Left cardiac atrium (tissue), 4 donors: ENCODE data around the gene MAMLD1. TPM values are rescaled to one million over a fixed set of nuclear protein-coding genes. Genes with fewer than 3 reads are reported as not detected.

Experiments used
- ATAC-seq, 2 donors: fragments of 200-7000 bp; cut with Tn5 transposase; one replicate each; pipeline ENCODE4 v1.9.1; 2020; ENCODE audit warnings: mild to moderate bottlenecking in 2 of 2, moderate library complexity in 2 of 2
- DNase-seq: peaks from one replicate; pipeline ENCODE4 v3.0.0-alpha.2; 2020
- intact Hi-C, 2 donors: fragments of 100-400 bp; cut with DNase I; formaldehyde crosslinking; loops; one replicate each; pipeline versions ENCODE4 v1.14.1 to v1.15.1; 2022 to 2023
- total RNA-seq, 2 donors: library from RNA; stranded (reverse); fragmentation: NEBNext Ultra II Directional; extraction: Animal tissue kit (Norgen Biotek cat#: 25700); gene quantifications; one replicate each; pipeline ENCODE4 v1.2.1, GENCODE V29; 2021
- donor health status: DM: no; HTN: yes; CAD: no.
- donor health status: DM: no; HTN: yes; CAD: no; lungs with severe emphysema.
- donor health status: DM: yes; HTN: yes; CAD: no.
- donor health status: Dilated cardiomyopathy.

The MAMLD1 gene
- total RNA-seq, 2 donors from 2014 or later, result 2.7 to 3.2 TPM

GRCh38 chrX:150478496-150479492 is 115.7 kb downstream of the MAMLD1 start:
- ATAC-seq (no peak), DNase-seq (no peak)
- intact Hi-C loops, result no loop called here

- intact Hi-C loops, result loop anchor here in 1 of 2 donors (10.0 kb wide), 1 partner anchor 118 kb away; the partner anchor contains the start of gene MAMLD1
- ATAC-seq (peak in 1 of 2 donors; percentile 81), DNase-seq (no peak)
Measured at GRCh38 chrX:150482537-150483206, 119.6 kb downstream of the MAMLD1 start.

- DNase-seq (no peak), ATAC-seq (no peak)
- intact Hi-C loops, result loop anchor here in 1 of 2 donors (10.0 kb wide), 1 partner anchor 119 kb away; the partner anchor contains the start of gene MAMLD1
Measured at GRCh38 chrX:150483356-150483985, 120.4 kb downstream of the MAMLD1 start.

GRCh38 chrX:150486011-150486410 is 122.9 kb downstream of the MAMLD1 start:
- ATAC-seq, result peak; percentile 47 to 70
- intact Hi-C loops, result loop anchor here (5.0 to 10.0 kb wide), 2 partner anchors 121 to 524 kb away; partner anchors contain the start of gene MAMLD1 (in 1 of the 2)
- peak; percentile 57 for DNase-seq

- intact Hi-C loops, result loop anchor here (5.0 to 10.0 kb wide), 2 partner anchors 123 to 525 kb away; partner anchors contain the start of gene MAMLD1 (in 1 of the 2)
- DNase-seq (no peak), ATAC-seq (no peak)
Measured at GRCh38 chrX:150487369-150488094, 124.4 kb downstream of the MAMLD1 start.

- intact Hi-C loops, result loop anchor here (5.0 to 10.0 kb wide), 2 partner anchors 125 to 527 kb away; partner anchors contain the start of gene MAMLD1 (in 1 of the 2)
- DNase-seq (no peak), ATAC-seq (no peak)
Measured at GRCh38 chrX:150489359-150490015, 126.4 kb downstream of the MAMLD1 start.

GRCh38 chrX:150495496-150495895 is 132.4 kb downstream of the MAMLD1 start:
- ATAC-seq, result no peak
- intact Hi-C loops, result no loop called here
- no peak for DNase-seq

DNA sequence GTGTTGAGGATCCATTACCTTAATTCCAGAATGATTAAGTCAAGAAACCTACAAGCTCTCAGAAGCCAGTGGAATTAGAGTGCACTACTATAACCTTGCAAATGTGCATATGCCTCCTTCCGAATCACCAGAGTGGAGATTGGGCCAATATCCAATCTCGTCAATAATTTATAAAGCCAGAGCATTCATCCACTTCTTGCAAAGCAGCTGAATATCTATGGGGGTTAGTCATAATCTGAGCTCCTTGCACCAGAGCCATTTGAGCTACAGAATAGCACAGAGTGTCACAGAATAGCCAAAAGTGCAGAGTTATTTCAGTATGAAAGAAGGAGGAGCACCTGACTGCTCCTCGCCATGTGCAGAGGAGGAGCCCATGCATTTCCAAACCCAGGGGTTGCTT is 136.1 kb downstream of the MAMLD1 start:
- DNase-seq, result no peak
- ATAC-seq, result no peak
- intact Hi-C loops, result no loop called here

DNA sequence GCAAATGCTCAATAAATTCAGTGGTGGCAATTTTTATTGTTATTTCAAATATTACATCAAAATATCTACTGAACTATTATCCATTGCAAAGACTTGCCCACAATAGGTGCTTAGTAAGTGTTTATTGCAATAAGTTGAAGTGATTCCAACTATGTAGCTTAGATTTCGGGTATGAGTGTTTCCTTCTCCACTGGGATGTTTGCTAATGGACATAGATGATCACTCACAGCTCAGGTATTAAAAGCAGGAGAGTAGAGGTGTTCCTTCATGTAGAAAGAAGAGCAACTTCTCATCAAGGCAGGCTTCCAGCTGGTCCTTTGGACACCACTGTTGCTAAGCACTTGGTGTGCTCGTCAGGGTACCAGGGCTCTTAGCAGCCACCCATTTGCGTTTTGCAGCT is 139.0 kb downstream of the MAMLD1 start:
- intact Hi-C loops, result no loop called here
- ATAC-seq (no peak), DNase-seq (no peak)

- ATAC-seq (no peak), DNase-seq (no peak)
- intact Hi-C loops, result no loop called here
Measured at GRCh38 chrX:150502979-150503897, 140.1 kb downstream of the MAMLD1 start.

- DNase-seq, result no peak
- intact Hi-C loops, result no loop called here
- no peak for ATAC-seq
Measured at GRCh38 chrX:150503898-150504219, 140.7 kb downstream of the MAMLD1 start.

DNA sequence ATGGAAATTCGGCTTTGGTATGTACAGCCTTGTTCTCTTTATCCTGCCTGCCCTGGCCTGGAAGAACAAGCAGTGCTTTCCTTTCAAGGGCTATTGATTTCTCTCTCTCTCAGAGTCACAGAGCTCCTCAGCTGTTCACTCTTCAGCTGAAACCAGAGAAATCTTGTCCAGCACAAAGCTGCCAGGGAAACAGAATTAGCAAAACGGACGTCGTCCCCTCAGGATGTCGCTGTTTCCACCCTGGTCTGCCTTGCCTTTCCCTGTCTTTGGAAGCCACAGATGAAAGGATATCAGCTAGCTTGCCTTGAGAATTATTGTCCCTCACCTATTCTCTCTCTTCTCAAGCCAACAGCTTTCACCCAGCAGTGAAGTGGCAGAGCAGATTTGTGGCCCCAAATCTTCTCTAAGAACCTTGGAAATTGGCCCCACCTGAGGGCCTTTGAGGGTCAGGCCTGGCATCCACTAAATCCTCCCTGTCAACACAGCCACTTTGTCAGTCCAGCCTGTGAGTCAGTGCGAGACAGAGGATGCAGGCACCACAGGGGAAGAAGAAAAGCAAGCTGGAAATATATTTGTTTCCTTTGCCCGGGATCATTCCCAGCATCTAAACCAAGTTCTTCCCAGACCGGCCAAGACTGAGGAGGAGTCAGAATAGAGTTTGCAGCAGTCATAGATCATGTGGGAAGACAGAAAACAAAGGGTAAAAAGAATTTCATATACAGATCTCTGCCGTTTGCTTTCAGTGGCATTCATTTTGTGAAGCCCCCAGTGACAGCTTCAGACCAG is 141.5 kb downstream of the MAMLD1 start:
- ATAC-seq (no peak), DNase-seq (no peak)
- intact Hi-C loops, result no loop called here

DNA sequence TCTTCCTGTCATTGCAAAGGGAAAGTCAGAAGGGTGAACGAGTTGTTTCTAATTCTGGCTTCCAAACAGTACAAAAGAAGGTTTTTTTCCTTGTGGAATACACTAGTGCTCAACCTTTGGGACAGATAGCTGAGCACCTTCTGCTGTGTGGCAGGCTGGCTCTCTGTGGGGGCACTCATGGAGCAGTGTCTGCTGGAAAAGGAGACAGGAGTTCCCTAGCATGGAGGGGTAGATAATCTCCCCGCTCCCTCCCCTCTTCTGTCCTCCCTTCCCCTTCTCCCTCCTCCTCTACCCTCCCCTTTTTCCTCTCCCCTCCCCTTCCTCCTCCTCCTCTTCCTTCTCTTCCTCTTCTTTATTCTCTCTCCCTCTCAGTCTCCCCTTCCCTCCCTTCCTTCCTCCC is 142.9 kb downstream of the MAMLD1 start:
- intact Hi-C loops, result no loop called here
- no peak for ATAC-seq

DNA sequence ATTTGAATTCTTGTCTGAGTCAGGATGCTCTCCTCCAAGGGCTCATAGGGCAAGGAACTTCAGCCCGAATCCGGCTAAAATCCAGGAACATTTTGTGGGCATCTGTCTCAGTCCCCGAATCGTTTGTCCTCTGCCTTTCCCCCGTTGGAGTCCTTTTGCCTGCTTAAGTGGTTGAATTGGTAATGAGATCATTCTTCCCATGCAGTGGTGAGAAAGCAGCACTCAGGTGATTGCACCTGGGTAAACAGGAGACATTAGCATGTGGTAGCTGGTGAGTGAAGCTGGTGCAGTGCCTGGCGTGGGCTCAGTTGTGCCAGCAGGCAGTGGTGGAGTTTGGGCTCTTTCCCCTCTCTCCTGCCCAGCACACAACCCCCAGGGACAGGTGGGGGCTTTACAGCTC is 143.4 kb downstream of the MAMLD1 start:
- ATAC-seq (no peak), DNase-seq (no peak)
- intact Hi-C loops, result no loop called here

More for the DNA sequence above, 142.9 kb downstream of the MAMLD1 start:
- no peak for DNase-seq

DNA sequence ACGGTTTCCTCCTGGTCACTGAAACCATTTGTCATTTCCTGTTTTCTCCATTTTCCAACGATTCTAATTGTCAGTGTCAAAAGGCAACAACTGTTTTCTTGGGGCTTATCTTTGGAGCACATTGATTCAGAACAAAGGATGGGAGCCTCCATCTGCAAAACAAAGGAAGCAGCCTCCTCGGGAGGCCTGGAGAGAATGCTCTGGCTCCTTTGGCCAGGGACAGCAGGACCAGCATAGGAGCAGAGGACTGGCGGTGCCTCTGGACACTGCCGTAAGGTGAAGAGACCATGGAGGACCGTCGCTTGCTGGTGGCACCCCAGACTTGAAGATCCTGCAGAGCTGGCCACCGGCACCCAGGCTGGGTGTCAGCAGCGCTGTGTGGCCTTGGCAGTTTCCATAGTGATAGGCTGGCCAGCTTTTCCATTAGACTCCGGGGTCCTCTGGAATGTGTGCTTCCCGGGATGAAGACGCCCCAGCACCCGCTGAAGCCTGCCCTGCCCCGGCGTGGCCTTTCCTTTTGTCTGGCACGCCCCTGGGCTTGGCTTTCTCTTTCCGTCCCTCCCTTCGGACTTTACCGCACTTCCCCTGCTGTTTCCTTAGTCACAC is 144.2 kb downstream of the MAMLD1 start:
- intact Hi-C loops, result no loop called here
- peak in 1 of 2 donors; percentile 29 for ATAC-seq
- DNase-seq, result peak; percentile 54

GRCh38 chrX:150508018-150508417 is 144.9 kb downstream of the MAMLD1 start:
- intact Hi-C loops, result no loop called here
- peak; percentile 12 to 41 for ATAC-seq
- no peak for DNase-seq
